Activated CD4-positive, alpha-beta T cell treated with anti-CD3 and anti-CD28 coated beads, Interleukin-2, amount 50 U/mL, for 16 hours (primary cell): ENCODE data around the gene UBASH3A.

Experiments
- DNase-seq: peaks from one replicate; pipeline ENCODE4 v3.0.0-alpha.2; 2020

Gene UBASH3A

GRCh38 chr21:42471206-42471605 lies 67.5 kb downstream of the UBASH3A start:
- DNase-seq: no peak

- no peak for DNase-seq
These were observed 68.1 kb downstream of the UBASH3A start for GRCh38 chr21:42471716-42472330.

DNA sequence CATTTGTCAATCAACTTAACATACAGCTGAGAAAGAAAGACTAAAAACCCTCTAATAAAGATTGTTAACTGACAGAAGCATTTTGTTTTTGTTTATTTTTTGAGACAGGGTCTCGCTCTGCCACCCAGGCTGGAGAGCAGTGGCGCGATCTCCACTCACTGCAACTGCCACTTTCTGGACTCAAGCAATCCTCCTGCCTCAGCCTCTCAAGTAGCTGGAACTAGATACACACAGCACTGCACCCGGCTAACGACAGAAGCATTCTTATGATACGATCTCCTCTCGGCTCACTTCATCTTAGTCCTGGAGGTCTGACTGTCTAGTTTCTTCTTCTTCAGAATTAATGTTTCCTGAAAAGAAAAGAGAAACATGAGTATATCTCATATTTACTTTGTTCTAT lies 68.8 kb downstream of the UBASH3A start:
- DNase-seq: no peak

- no peak for DNase-seq
These were observed 69.9 kb downstream of the UBASH3A start for GRCh38 chr21:42473498-42474042.

DNA sequence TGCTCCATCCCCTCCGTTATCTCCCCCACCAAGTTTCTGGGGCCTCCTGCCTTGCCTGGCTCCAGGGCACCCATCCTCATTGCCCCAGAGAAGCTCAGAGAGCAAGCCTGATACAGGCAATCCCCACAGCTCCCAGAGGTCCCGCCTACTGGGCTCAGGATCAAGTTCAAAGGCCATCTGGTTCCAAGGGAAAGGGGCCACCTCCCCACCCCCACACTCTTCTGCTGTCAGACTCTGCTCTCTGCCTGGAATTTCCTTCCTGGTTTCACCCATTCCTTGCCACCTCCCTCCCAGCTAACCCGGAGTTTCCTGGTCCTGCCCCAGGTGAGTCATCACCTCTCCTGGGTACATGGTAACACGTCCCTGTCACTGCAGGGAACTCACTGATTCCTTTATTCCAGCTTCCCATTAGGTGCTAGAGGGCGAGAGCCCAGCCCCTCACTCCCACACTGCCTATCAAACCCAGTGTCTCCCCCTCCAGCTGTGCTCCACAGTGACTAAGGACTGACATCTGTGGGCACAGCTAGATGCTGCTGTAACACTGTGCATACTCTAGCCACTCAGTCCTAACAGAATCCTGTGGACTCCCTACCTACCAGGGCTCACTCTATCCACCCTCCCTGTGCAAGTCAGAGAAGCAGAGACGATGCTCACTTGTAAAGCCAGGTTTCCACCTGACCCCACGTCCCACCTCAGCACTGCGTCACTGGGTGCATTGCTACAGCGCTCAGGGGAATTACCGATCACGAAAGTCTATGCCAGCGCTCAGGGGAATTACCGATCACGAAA lies 70.5 kb downstream of the UBASH3A start:
- no peak for DNase-seq

- DNase-seq: no peak
These were observed 71.3 kb downstream of the UBASH3A start for GRCh38 chr21:42475036-42475435.

GRCh38 chr21:42475526-42476387 lies 72.1 kb downstream of the UBASH3A start:
- no peak for DNase-seq

DNA sequence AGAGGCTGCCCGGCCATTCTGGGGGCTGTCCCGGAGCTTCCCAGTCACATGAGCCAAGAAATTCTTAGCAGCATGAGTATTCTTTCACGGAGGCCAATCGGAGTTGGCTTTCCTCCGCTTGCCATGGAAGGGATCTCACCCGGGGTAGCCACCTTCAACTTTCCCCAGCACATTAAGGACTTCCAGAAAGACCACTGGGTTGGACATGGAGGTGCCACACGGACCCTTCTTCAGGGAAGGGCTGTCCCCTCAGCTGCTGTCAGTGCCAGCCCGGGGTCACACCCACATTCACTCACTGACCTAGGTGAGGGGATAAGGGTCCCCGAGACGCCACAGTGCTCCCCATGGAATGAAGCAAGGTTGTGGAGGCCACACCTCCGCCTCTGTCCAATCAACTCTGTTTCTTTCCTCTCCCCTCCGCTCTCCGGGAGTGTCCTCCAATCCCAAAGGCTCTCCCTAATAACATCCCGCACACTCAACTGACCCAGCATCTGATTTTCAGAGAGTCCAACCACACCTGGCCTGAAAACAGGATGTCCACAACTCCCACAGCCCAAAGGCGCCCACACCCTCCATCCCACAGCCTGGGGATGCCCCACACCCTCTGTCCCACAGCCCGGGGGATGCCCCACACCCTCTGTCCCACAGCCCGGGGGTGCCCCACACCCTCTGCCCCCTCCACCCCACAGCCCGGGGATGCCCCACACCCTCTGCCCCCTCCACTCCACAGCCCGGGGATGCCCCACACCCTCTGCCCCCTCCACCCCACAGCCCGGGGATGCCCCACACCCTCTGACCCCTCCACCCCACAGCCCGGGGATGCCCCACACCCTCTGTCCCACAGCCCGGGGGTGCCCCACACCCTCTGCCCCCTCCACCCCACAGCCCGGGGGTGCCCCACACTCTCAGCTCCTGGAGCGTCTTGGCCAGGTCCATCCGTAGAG lies 73.0 kb downstream of the UBASH3A start:
- no peak for DNase-seq

- no peak for DNase-seq
These were observed 74.8 kb downstream of the UBASH3A start for GRCh38 chr21:42478504-42478903.

- no peak for DNase-seq
These were observed 75.9 kb downstream of the UBASH3A start for GRCh38 chr21:42479582-42479981.

DNA sequence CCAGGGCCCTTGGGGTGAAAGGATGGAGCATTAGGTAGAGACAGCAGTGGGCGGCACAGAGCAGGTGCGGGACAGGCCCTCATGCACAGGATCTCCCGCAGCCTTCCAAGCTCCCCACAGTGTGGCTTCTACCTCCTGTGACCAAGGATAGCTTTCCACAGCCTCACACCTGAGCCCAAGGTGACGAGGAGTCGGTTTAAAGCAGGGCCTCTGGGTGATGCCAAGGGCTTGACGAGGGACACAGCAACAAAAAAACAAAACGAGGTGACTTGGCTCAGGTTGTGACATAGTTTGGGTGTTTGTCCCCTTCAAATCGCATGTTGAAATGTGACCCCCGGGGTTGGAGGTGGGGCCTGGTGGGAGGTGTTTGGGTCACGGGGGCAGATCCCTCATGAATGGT lies 77.0 kb downstream of the UBASH3A start:
- DNase-seq: no peak

DNA sequence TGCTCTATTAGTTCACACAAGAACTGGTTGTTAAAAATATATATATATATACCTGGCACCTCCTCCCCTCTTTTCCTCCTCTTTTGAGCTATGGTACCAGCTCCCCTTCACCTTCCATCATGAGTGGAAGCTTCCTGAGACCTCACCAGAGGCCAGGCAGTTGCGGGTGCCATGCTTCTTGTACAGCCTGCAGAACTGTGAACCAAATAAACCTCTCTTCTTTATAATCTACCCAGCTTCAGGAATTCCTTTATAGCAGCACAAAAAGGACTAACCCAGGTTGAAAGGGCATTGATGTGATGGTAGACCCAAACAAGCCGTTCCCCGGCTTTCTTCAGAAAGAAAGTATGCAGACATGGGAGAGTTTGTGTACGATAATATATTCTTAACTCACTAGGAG lies 77.5 kb downstream of the UBASH3A start:
- no peak for DNase-seq

DNA sequence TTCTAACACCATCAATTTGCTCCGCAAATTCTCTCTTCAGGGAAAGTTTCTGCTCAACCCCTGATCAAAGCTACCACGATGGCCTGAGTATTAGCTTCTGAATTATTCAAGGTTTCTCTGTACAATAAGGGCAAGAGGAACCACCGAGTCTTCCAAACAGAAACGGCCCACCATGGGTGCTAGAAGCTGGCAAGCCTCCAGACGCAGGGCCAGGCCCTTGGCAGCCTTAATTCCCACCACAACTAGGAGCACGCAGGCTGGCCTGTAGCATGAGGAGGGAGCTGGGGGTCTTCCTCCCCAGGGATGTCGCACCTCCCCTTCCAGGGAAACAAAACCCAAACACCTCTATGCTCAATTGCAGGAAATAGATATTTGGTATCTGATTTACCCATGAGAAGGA lies 81.3 kb downstream of the UBASH3A start:
- no peak for DNase-seq

DNA sequence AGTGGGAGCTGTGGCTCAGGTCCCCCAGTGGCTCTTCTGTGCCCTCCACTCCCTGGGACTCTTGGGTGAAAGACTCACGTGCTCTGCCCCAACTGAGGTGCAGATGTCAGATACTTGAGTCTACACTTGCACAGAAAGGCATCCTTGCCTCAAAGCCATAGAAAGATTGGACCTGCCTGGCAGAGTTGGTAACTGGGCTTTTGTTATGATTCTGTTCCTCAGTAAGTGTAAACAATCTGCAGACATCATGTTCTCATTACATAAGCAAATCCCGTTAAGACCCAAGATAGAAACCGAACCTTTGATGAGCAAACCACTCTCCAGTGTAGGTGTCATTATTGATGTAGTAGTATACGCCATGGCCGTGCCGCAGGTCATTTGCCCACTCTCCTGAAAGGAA lies 82.4 kb downstream of the UBASH3A start:
- no peak for DNase-seq

DNA sequence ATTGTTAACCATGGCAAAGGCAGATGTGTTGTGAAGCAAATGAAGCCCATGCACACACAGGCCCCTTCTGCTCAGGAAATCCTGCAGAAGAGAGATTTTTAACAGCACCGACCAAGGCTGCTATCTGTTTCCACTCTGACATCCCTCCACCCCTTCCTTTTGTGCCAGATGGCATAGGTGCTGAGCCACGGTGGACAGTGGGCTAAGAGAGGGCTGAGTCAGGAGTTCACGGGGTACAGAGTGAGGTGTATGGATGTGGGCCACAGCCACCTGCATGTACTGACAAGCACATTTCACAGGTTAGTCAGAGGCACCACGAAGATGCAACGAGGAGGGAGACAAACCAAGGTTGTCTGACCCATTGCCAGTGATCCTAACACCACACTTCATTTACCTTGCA lies 82.8 kb downstream of the UBASH3A start:
- no peak for DNase-seq

DNA sequence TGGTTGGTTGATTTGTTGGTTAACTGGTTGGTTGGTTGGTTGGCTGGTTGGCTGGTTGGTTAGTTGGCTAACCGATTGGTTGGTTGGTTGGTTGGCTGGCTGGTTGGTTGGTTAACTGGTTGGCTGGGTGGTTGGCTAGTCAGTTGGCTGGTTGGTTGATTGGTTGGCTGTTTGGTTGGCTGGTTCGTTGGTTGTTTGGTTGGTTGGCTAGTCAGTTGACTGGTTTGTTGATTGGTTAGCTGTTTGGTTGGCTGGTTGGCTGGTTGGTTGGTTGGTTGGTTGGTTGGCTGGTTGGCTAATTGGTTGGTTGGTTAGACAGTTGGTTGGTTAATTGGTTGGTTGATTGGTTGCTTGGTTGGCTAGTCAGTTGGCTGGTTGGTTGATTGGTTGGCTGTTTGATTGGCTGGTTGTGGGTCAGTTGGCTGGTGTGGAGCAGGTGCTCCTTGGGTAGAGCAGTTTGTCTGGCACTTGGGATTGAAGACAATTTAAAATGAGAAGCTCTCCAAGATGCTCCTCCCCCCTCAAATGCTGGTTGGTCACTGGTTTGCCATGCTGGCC lies 85.4 kb downstream of the UBASH3A start:
- DNase-seq: no peak

DNA sequence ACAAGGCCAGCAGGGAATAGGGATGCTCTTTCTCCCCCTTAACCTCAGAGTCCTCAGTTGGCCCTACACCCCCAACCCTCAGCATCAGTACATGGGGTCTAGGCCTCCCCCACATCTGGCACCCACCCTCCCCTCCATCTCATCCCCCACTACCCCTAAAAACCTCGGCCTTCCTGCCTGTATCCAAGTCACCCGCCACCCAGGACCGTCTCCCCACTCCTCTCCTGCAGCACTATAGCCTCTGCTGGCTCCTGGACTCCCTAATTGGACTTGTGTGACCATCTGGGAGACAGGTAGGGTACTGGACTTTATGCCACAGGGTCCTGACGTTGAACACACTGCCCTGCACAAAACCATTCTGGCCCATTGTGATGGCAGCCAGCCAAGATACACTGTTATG lies 86.3 kb downstream of the UBASH3A start:
- no peak for DNase-seq

DNA sequence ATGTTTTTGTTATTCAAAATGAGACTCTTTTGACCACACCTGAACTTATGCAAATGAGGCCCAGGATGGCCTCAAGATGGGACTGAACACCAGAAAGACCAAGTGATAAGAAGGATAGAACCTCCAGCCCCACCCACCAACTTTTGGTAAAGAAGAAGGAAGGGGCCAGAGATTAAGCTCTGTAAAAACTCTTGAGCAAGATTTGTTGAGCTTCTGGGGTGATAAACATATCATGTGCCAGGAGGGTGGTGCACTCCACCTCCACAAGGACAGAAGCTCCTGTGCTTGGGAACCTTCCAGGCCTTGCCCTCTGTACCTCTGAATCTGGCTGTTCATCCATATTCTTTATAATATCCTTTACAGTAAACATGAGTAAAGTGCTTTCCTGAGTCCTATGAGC lies 87.0 kb downstream of the UBASH3A start:
- no peak for DNase-seq

DNA sequence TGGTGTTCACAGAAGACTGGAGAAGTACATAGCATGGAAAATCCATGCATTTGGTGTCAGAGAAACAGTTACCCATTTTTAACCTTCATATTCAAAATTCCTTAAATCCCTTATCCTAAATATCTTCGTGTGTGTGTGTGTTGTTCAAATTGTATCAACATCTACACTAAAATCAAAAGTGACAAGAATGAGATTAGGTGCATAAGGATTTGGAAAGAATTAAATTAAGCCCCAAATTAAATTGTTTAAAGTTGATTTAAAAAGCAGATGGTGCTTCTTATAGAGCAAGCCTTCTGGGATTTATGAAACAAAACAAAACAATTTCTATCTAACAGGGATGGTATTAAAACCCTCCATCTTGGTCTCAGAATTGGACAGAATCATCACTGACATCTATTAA lies 87.6 kb downstream of the UBASH3A start:
- no peak for DNase-seq

DNA sequence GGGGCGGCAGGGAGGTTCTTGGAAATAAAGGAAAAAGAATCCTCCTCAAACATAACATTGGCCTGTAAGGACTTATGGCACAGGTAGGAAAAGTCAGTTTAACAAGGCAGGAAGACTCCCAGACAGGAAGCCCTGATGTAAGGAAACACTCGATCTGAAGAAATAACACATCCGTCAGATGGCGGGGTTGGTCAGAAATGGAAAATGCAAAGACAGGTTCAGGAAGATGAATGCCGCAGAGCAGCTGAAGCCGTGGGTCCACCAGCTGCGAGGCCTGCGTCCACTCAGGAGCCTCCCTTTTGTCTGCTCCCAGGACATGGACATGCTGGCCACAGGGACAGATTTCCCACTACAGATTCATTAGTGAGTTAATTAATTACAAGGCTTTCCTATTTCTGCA lies 88.5 kb downstream of the UBASH3A start:
- no peak for DNase-seq

GRCh38 chr21:42493109-42494060 lies 89.7 kb downstream of the UBASH3A start:
- DNase-seq: no peak
